OCI-LY1 (cell line): ENCODE results near the gene SLC15A5.

Experiments
- H2AFZ ChIP-seq: fragments of 200-600 bp; sonication (generic), shearing (Covaris generic); 2 replicates; pipeline ENCODE4 v1.6.0; 2014; ENCODE audit warnings: antibody characterized with exemption, mild to moderate bottlenecking, low read length
- H3F3A ChIP-seq: fragments of 200-600 bp; sonication (generic), shearing (Covaris generic); 2 replicates; pipeline ENCODE4 v1.6.0; 2014; ENCODE audit warnings: mild to moderate bottlenecking, antibody characterized with exemption, low read length, moderate library complexity; ENCODE audit not compliant: insufficient read depth
- H3K27ac ChIP-seq: fragments of 200-600 bp; sonication (generic); 2 replicates; pipeline ENCODE4 v1.5.1; 2014; ENCODE audit warnings: low read length, mixed run types, mild to moderate bottlenecking, low read depth; ENCODE audit not compliant: poor library complexity, severe bottlenecking
- H3K27me3 ChIP-seq: fragments of 200-600 bp; sonication (generic); 2 replicates; pipeline ENCODE4 v1.6.0; 2014; ENCODE audit warnings: antibody characterized with exemption, mild to moderate bottlenecking, low read length, moderate library complexity; ENCODE audit not compliant: insufficient read depth
- H3K36me3 ChIP-seq: fragments of 200-600 bp; sonication (generic); 2 replicates; pipeline ENCODE4 v1.6.1; 2014; ENCODE audit warnings: mild to moderate bottlenecking, antibody characterized with exemption, low read length, moderate library complexity, mixed read lengths; ENCODE audit not compliant: insufficient read depth
- H3K4me1 ChIP-seq: fragments of 200-600 bp; sonication (generic); 2 replicates; pipeline ENCODE4 v1.5.1; 2014; ENCODE audit warnings: mild to moderate bottlenecking, low read length, moderate library complexity; ENCODE audit not compliant: insufficient read depth, severe bottlenecking
- H3K4me2 ChIP-seq: fragments of 200-600 bp; sonication (generic), shearing (Covaris generic); 2 replicates; pipeline ENCODE4 v1.6.1; 2014; ENCODE audit warnings: low read length
- H3K4me3 ChIP-seq: fragments of 200-600 bp; sonication (generic); 2 replicates; pipeline ENCODE4 v1.5.1; 2014; ENCODE audit warnings: low read length, low read depth, mild to moderate bottlenecking, mixed read lengths; ENCODE audit not compliant: poor library complexity, severe bottlenecking
- H3K79me2 ChIP-seq: fragments of 200-600 bp; shearing (Covaris generic); 2 replicates; pipeline ENCODE4 v1.6.1; 2016; ENCODE audit warnings: mixed run types, low read length, mixed read lengths; ENCODE audit not compliant: insufficient read depth
- H3K9ac ChIP-seq: fragments of 200-600 bp; sonication (generic), shearing (Covaris generic); 2 replicates; pipeline ENCODE4 v1.6.1; 2014; ENCODE audit warnings: mild to moderate bottlenecking, low read length, mixed read lengths
- H3K9me2 ChIP-seq: fragments of 200-600 bp; sonication (generic), shearing (Covaris generic); 2 replicates; pipeline ENCODE4 v1.6.1; 2014; ENCODE audit warnings: low read depth, mild to moderate bottlenecking, low read length, mixed read lengths
- H3K9me3 ChIP-seq: fragments of 200-600 bp; shearing (Covaris generic); 2 replicates; pipeline ENCODE4 v1.6.1; 2014; ENCODE audit warnings: low read length, mixed read lengths
- H4K20me1 ChIP-seq: fragments of 200-600 bp; sonication (generic), shearing (Covaris generic); 2 replicates; pipeline ENCODE4 v1.6.0; 2016; ENCODE audit warnings: mild to moderate bottlenecking, low read length; ENCODE audit not compliant: insufficient read depth
- EZH2 ChIP-seq: fragments of 200-600 bp; sonication (generic), shearing (Covaris generic); IDR thresholded peaks from 2 replicates; pipeline ENCODE4 v1.8.0; 2017; ENCODE audit warnings: borderline replicate concordance, mixed run types, mild to moderate bottlenecking, antibody characterized with exemption, low read length, moderate library complexity, mixed read lengths
- TF ChIP-seq, protein P1 (sequence below): fragments of 200-600 bp; sonication (generic), shearing (Covaris generic); IDR thresholded peaks from 2 replicates; pipeline ENCODE4 v1.5.1; 2017; ENCODE audit warnings: mild to moderate bottlenecking, antibody characterized with exemption, low read length, moderate library complexity, mixed read lengths

The SLC15A5 gene

DNA sequence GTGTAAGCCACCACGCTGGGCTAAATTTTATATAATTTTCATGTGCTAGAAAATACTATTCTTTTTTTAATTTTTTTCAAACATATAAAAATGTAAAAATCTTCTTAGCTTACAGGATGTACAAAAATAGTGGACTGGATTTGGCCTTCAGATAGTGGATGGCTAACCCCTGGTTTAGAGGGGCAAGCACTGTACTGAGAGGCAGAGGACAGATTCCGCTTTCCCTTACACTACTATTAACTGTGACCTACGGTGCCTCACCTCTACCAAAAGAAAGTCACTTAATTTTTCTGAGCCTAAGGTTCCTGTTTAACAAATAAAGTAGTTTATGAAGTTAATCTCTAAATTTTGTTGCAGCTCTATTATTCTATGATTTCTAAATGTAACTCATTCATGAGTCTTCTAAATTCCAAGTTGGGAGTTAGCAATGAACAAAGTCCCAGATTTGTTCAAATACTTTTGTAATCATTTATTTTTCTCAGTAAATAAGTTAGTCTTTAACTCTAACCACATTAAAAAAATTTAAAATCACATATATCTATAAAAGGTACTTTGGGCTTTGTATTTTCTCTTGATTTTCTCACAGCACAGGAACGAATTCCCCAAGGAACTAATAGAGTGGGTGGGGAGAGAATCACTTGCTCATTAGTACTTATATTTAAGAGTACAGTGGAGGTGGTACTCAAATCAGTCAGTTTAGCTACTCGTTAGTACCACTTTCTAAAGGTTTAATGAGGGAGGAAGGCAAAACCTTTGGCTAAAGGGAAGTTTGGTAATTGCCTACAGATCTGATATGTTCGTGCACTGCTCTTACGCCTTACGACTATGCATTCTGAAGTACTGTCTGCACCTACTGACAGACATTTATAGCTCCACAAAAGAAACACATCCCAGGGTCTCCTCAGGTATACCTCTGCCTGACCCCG, 33.7 kb downstream of the SLC15A5 start:
- H3K27ac ChIP-seq, result no peak overlapping the region
- H3K9me3 ChIP-seq, result no peaks in the 10 kb centered on the region
- no peak overlapping the region for H3K4me3 ChIP-seq
- no peaks in the 10 kb centered on the region for H3K9me2 ChIP-seq
- H4K20me1 ChIP-seq, result no peaks in the 10 kb centered on the region
- H3K27me3 ChIP-seq, result no peaks in the 10 kb centered on the region
- H3K4me1 ChIP-seq, result no peaks in the 10 kb centered on the region
- H3K4me2 ChIP-seq, result no peak overlapping the region
- H3K9ac ChIP-seq, result no peak overlapping the region
- H3K79me2 ChIP-seq, result no peaks in the 10 kb centered on the region
- no peaks in the 10 kb centered on the region for H3F3A ChIP-seq
- no peaks in the 10 kb centered on the region for H3K36me3 ChIP-seq
- no peak for TF ChIP-seq EZH2
- TF ChIP-seq, protein P1, sequence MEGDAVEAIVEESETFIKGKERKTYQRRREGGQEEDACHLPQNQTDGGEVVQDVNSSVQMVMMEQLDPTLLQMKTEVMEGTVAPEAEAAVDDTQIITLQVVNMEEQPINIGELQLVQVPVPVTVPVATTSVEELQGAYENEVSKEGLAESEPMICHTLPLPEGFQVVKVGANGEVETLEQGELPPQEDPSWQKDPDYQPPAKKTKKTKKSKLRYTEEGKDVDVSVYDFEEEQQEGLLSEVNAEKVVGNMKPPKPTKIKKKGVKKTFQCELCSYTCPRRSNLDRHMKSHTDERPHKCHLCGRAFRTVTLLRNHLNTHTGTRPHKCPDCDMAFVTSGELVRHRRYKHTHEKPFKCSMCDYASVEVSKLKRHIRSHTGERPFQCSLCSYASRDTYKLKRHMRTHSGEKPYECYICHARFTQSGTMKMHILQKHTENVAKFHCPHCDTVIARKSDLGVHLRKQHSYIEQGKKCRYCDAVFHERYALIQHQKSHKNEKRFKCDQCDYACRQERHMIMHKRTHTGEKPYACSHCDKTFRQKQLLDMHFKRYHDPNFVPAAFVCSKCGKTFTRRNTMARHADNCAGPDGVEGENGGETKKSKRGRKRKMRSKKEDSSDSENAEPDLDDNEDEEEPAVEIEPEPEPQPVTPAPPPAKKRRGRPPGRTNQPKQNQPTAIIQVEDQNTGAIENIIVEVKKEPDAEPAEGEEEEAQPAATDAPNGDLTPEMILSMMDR, result no peak
- no peak overlapping the region for H2AFZ ChIP-seq

DNA sequence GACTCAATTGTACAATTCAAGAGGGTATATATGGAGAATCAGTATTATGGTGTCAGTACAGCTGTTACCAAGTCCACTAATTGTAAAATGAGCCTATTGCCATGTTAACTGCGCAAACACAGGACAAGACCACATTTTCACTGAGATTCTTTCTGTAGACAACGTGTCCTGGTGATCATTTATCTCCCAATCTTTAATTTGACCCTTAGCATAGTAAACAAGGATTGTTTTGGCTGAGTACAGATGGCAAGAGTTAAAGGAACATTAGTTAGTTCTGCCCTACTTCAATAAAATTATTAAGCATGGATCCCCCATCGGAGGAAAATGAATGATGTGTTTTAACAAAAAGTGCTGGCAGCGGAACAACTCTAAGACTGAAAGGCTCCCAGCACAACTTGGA, 36.1 kb downstream of the SLC15A5 start:
- Histone ChIP-seq H3K79me2 (no peaks in the 10 kb centered on the region), H3K4me2 (no peak overlapping the region), H3K9me3 (no peaks in the 10 kb centered on the region; the same call in 1 of the 2 replicates), H4K20me1 (no peaks in the 10 kb centered on the region), H3K27ac (no peak overlapping the region), H3F3A (no peaks in the 10 kb centered on the region), H2AFZ (no peak overlapping the region), H3K27me3 (no peaks in the 10 kb centered on the region), H3K4me1 (no peaks in the 10 kb centered on the region), H3K9ac (no peak overlapping the region), H3K4me3 (no peak overlapping the region), H3K9me2 (no peaks in the 10 kb centered on the region), H3K36me3 (no peaks in the 10 kb centered on the region)
- no peak for TF ChIP-seq EZH2
- TF ChIP-seq, protein P1, result no peak

DNA sequence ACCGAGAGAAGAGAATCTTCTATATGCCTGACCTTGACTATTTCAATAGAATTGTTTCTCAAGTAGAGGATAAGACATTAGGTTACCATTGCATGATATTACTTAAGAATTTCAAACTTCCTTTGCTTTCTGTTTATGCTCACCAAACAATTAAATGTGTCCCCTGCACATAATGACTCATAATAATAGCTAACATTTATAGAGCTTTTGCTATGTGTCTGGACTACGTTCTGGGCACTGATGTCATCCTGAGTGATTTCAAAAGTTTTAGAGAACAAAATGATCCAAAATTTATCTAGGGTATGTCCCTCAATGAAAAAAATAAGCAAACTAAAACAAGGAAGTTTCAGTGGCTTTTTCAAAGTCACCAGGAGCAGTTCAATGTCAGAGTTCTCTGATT, 38.8 kb downstream of the SLC15A5 start:
- Histone ChIP-seq H3K9me2 (no peaks in the 10 kb centered on the region), H3K79me2 (no peaks in the 10 kb centered on the region), H3K27ac (no peak overlapping the region), H3K9me3 (no peaks in the 10 kb centered on the region; the same call in 1 of the 2 replicates), H2AFZ (no peak overlapping the region), H4K20me1 (no peaks in the 10 kb centered on the region), H3K4me1 (no peaks in the 10 kb centered on the region), H3K4me2 (no peak overlapping the region), H3K4me3 (no peak overlapping the region), H3F3A (no peaks in the 10 kb centered on the region), H3K27me3 (no peaks in the 10 kb centered on the region), H3K9ac (no peak overlapping the region), H3K36me3 (no peaks in the 10 kb centered on the region)
- TF ChIP-seq, protein P1, result no peak
- TF ChIP-seq EZH2, result no peak
